Measurements from ENCODE around the gene CMTM8. TPM values are rescaled to one million over a fixed set of nuclear protein-coding genes. Genes with fewer than 3 reads are reported as not detected.

Gene CMTM8
- total and polyA plus RNA-seq, 2 of the 8 experiments (the other 6 are each of a cell fraction or from before 2014, with no cell fraction given): 10.5 to 22.4 TPM

GRCh38 chr3:32208447-32208846 is 30.0 kb upstream of the CMTM8 start:
- ChIA-PET CTCF (ENCODE audit: partially characterized antibody) (interaction anchor here (1.1 to 1.2 kb wide), 2 partner anchors 23 to 31 kb away, joined by 4 to 6 read pairs; no protein-coding TSS in a partner anchor), POLR2A (ENCODE audit: partially characterized antibody) (no interaction called here)
- Histone ChIP-seq H3K4me3 (ENCODE audit: extremely low read depth in 1 of 4, insufficient read depth in 2 of 4, low read depth in 3 of 4, low read length in 4 of 4) (no peak overlapping the region), H3K14ac (ENCODE audit: insufficient read length) (no peak overlapping the region), H2BK5ac (ENCODE audit: low read depth, low read length) (no peak overlapping the region), H3K23ac (ENCODE audit: insufficient read length) (no peak overlapping the region), H4K5ac (ENCODE audit: insufficient read length, low read depth, low read length) (no peak overlapping the region), H3K56ac (replicated peaks; ENCODE audit: insufficient read length, low read depth, low read length) (no peak overlapping the region), H2BK20ac (ENCODE audit: low read length) (no peak overlapping the region), H3K79me1 (ENCODE audit: low read depth, low read length) (no peaks in the 10 kb centered on the region), H4K20me1 (replicated peaks in 1 of 2; ENCODE audit: control insufficient read depth in 1 of 2, insufficient read depth in 2 of 2, low read length in 2 of 2) (no peaks in the 10 kb centered on the region), H3K4me1 (replicated peaks in 1 of 4; ENCODE audit: control insufficient read depth in 3 of 4, insufficient read depth in 4 of 4, low read length in 3 of 4) (no peaks in the 10 kb centered on the region), H3K27me3 (replicated peaks in 1 of 4; ENCODE audit: control insufficient read depth in 3 of 4, extremely low read depth in 1 of 4, insufficient read depth in 3 of 4, low read length in 3 of 4) (no peaks in the 10 kb centered on the region), H2AK5ac (ENCODE audit: low read depth, low read length) (no peak overlapping the region), H2AFZ (ENCODE audit: low read length) (no peak overlapping the region), H2BK15ac (ENCODE audit: low read length) (no peak overlapping the region), H3K18ac (ENCODE audit: extremely low read depth, low read length) (no peak overlapping the region), H2BK12ac (ENCODE audit: low read depth, low read length) (no peak overlapping the region), H3K23me2 (ENCODE audit: low read depth, low read length) (no peaks in the 10 kb centered on the region), H3K79me2 (ENCODE audit: control insufficient read depth in 1 of 2, insufficient read depth in 2 of 2, low read length in 2 of 2) (no peaks in the 10 kb centered on the region), H4K91ac (replicated peaks; ENCODE audit: insufficient read length, low read length) (no peak overlapping the region), H3K9ac (replicated peaks in 1 of 4; ENCODE audit: extremely low read depth in 1 of 4, low read depth in 3 of 4, low read length in 3 of 4) (no peak overlapping the region), H3K36me3 (ENCODE audit: control insufficient read depth in 2 of 4, insufficient read depth in 4 of 4, low read length in 3 of 4) (no peaks in the 10 kb centered on the region), H4K8ac (ENCODE audit: extremely low read depth, insufficient read depth, low read length) (no peak overlapping the region), H2BK120ac (replicated peaks; ENCODE audit: low read depth, low read length) (no peak overlapping the region), H3K27ac (ENCODE audit: low read depth, low read length) (no peak overlapping the region), H3K9me3 (ENCODE audit: insufficient read depth in 2 of 2, low read depth in 1 of 2, low read length in 1 of 2) (no peaks in the 10 kb centered on the region), H3K4me2 (ENCODE audit: insufficient read depth in 1 of 2, low read depth in 2 of 2, low read length in 2 of 2) (no peak overlapping the region), H3K4ac (replicated peaks; ENCODE audit: insufficient read length, low read depth, low read length) (no peak overlapping the region)
- DNase-seq (ENCODE audit: low read depth in 1 of 2, low spot score in 2 of 2) (no peak), FAIRE-seq (no peak)
- WGBS, 2 experiments (ENCODE audit: extremely low coverage in 1 of 2, insufficient coverage in 1 of 2, insufficient read length in 1 of 2, insufficient replicate concordance in 2 of 2, low coverage in 1 of 2, low lambda C conversion rate in 2 of 2, missing lambda C conversion rate in 1 of 2): 94% methylated on average over 4 of the region's 4 CpGs; no CpG with 5 or more reads in 1 of the 2 experiments
- no peak for TF ChIP-seq EZH2 (IDR thresholded peaks at IDR 0.05; ENCODE audit: low read depth, low read length, severe bottlenecking)
- no peak for TF ChIP-seq SP1 (IDR thresholded peaks at IDR 0.05; ENCODE audit: low read depth, low read length)
- TF ChIP-seq MAFK (IDR thresholded peaks at IDR 0.05; ENCODE audit: low read depth, low read length): no peak
- TF ChIP-seq RNF2 (IDR thresholded peaks at IDR 0.05; ENCODE audit: borderline replicate concordance, low read depth, low read length, missing control alignments, poor library complexity, severe bottlenecking): no peak
